VCaP (cell line): ENCODE data around the gene METTL8.
A peak's percentile ranks its signal among the peaks of the same experiment; 100 is the strongest.
"Not testable (repeated sequence)": the region's sequence is repeated elsewhere in the genome, so short reads cannot be mapped to it uniquely, and the experiment has no call there.

Experiments used
- H3K27ac ChIP-seq: fragments of 450-650 bp; 2 replicates; pipeline ENCODE4 v1.5.1; 2017
- TF ChIP-seq, protein P1 (sequence below): fragments of 450-650 bp; conservative IDR thresholded peaks from 2 replicates; pipeline ENCODE4 v1.5.1; 2017; ENCODE audit warnings: mild to moderate bottlenecking, moderate library complexity

The METTL8 gene

GRCh38 chr2:171320208-171320621, 113.6 kb downstream of the METTL8 start:
- TF ChIP-seq, protein P1, sequence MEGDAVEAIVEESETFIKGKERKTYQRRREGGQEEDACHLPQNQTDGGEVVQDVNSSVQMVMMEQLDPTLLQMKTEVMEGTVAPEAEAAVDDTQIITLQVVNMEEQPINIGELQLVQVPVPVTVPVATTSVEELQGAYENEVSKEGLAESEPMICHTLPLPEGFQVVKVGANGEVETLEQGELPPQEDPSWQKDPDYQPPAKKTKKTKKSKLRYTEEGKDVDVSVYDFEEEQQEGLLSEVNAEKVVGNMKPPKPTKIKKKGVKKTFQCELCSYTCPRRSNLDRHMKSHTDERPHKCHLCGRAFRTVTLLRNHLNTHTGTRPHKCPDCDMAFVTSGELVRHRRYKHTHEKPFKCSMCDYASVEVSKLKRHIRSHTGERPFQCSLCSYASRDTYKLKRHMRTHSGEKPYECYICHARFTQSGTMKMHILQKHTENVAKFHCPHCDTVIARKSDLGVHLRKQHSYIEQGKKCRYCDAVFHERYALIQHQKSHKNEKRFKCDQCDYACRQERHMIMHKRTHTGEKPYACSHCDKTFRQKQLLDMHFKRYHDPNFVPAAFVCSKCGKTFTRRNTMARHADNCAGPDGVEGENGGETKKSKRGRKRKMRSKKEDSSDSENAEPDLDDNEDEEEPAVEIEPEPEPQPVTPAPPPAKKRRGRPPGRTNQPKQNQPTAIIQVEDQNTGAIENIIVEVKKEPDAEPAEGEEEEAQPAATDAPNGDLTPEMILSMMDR = no peak
- H3K27ac ChIP-seq = no peak overlapping the region

- TF ChIP-seq, protein P1 = no peak
- no peak overlapping the region for H3K27ac ChIP-seq
Observed at GRCh38 chr2:171319164-171319810, 114.5 kb downstream of the METTL8 start.

DNA sequence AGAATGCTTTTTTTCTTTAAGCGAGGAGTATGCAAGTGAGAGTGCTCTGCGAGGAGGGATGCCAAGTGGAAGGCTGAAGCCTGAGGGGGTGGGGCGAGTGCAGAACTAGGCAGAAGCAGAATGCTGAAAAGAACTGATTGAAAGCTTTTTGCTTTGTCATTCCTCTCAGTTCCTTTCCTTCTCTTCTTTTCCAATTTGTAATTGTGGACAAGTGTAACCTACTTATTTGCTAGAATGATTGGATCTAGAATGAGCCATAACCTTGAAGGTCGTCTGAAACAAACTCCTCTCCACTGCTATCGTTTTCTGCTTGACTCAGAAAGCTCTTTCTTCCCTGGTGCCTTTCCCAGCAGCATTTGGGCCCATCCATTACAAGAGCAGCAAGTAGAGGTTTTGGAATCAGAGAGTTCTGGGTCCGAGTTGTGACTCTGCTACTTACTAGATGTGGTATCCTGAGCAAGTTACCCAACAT, 115.3 kb downstream of the METTL8 start:
- no peak overlapping the region for H3K27ac ChIP-seq
- TF ChIP-seq, protein P1 = no peak

GRCh38 chr2:171317492-171318125, 116.2 kb downstream of the METTL8 start:
- TF ChIP-seq, protein P1 = no peak
- peak overlapping the region; percentile 73 for H3K27ac ChIP-seq

- H3K27ac ChIP-seq = peak overlapping the region; percentile 73
- TF ChIP-seq, protein P1 = no peak
Observed at GRCh38 chr2:171316755-171317337, 116.9 kb downstream of the METTL8 start.

- TF ChIP-seq, protein P1 = no peak
- peak overlapping the region; percentile 73 for H3K27ac ChIP-seq
Observed at GRCh38 chr2:171316220-171316619, 117.6 kb downstream of the METTL8 start.

DNA sequence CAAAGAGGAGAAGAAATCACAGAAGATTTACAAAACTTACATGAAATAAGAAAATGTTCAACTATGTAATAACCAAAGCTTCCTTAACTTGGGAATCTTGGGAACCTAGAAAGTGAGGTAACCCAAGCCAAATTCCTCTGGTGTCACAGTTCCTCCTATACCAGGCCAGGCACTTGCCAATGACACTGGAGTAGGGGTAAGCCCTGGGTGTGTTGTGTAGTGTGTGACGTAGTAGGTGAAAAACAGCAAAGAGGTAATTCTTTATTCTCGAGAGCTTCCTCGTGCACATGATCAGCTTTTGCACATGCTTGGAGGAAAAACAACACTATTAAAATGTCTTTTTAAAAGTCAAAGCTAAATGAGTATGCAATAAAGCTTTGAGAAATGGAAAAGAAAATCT, 118.0 kb downstream of the METTL8 start:
- H3K27ac ChIP-seq = peak overlapping the region; percentile 73
- TF ChIP-seq, protein P1 = no peak

- not testable (repeated sequence) for H3K27ac ChIP-seq
Observed at GRCh38 chr2:171312182-171312581, 121.6 kb downstream of the METTL8 start.

DNA sequence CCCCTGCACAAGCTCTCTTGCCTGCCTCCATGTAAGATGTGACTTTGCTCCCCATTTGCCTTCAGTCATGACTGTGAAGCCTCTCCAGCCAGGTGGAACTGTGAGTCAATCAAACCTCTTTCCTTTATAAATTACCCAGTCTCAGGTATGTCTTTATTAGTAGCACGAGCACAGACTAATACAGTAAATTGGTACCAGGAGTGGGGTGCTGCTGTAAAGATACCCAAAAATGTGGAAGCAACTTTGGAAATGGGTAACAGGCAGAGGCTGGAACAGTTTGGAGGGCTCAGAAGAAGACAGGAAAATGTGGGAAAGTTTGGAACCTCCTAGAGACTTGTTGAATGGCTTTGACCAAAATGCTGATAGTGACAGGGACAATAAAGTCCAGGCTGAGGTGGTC, 122.2 kb downstream of the METTL8 start:
- H3K27ac ChIP-seq = peak overlapping the region; percentile 85
